Activated T-helper 17 cell treated with anti-CD3 and anti-CD28 coated beads, Interleukin-2, amount 50 U/mL, for 72 hours (primary cell): Measurements from ENCODE around the gene BLCAP. TPM values are rescaled to one million over a fixed set of nuclear protein-coding genes. Genes with fewer than 3 reads are reported as not detected.
"Not testable (repeated sequence)": the region's sequence is repeated elsewhere in the genome, so short reads cannot be mapped to it uniquely, and the experiment has no call there.

Experiments used
- ATAC-seq: fragments of 150-1000 bp; cut with Tn5 transposase; replicated peaks from 2 replicates; pipeline ENCODE4 v1.10.0; 2021; ENCODE audit warnings: mild to moderate bottlenecking, moderate library complexity
- H3K27ac Mint-ChIP-seq: one replicate; pipeline ENCODE4 v1.8.0; 2022; ENCODE audit warnings: mixed read lengths
- H3K27me3 Mint-ChIP-seq: one replicate; pipeline ENCODE4 v1.8.0; 2022; ENCODE audit warnings: mixed read lengths
- H3K36me3 Mint-ChIP-seq: one replicate; pipeline ENCODE4 v1.8.0; 2022; ENCODE audit warnings: low read depth, mild to moderate bottlenecking, mixed read lengths
- H3K4me1 Mint-ChIP-seq: one replicate; pipeline ENCODE4 v1.8.0; 2022; ENCODE audit warnings: mixed read lengths
- H3K4me3 Mint-ChIP-seq: one replicate; pipeline ENCODE4 v1.8.0; 2022; ENCODE audit warnings: mild to moderate bottlenecking, mixed read lengths
- H3K9me3 Mint-ChIP-seq: one replicate; pipeline ENCODE4 v1.8.0; 2022; ENCODE audit warnings: mixed read lengths
- total RNA-seq, 2 donors: library from RNA; stranded (reverse); gene quantifications; one replicate each; pipeline ENCODE4 v1.2.3, GENCODE V29; 2022

Gene BLCAP
- total RNA-seq, 2 donors from 2014 or later, result 21.6 to 30.0 TPM

DNA sequence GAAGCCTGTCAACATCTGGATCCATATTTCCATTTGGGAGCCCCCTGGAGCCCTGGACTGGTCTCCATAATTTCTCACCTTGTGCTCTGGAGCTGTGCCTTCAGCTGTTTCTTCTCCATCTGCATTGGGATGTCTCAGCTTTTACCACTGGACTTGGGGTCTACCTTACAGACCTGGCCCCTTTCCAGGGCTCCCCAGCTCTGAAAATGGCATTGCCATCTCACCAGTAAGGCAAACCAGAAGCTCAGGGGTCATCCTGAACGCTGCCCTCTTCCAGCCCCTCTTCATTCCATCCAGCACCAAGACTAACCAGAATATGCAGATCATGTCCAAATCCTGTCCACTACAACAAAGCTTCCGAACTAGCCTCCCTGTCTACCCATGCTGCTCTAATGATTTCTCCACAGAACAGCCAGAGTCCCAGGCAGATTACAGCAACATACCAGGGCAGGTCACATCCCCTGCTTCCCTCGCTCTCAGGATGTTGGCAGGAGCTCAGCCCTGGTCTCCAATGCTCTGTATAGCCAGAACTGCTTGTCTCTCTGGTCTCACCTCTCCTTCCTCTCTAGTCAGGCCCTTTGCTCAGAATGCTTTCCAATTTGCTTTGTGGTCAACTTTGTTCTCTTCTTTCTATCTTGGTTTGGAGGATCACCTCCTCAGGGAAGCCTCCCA is 24.3 kb downstream of the BLCAP start:
- Mint-ChIP-seq H3K4me1 (no peaks in the 10 kb centered on the region), H3K4me3 (no peak overlapping the region), H3K36me3 (peaks cover 12% of the 10 kb centered on the region), H3K9me3 (no peaks in the 10 kb centered on the region), H3K27ac (no peak overlapping the region), H3K27me3 (no peaks in the 10 kb centered on the region)
- no peak for ATAC-seq

GRCh38 chr20:37502654-37503053 is 25.0 kb downstream of the BLCAP start:
- Mint-ChIP-seq H3K4me1 (no peaks in the 10 kb centered on the region), H3K36me3 (peaks cover 16% of the 10 kb centered on the region), H3K27me3 (no peaks in the 10 kb centered on the region), H3K27ac (no peak overlapping the region), H3K9me3 (no peaks in the 10 kb centered on the region), H3K4me3 (no peak overlapping the region)
- ATAC-seq, result no peak

GRCh38 chr20:37501940-37502339 is 25.7 kb downstream of the BLCAP start:
- Mint-ChIP-seq H3K4me1 (no peaks in the 10 kb centered on the region), H3K27me3 (no peaks in the 10 kb centered on the region), H3K27ac (no peak overlapping the region)

DNA sequence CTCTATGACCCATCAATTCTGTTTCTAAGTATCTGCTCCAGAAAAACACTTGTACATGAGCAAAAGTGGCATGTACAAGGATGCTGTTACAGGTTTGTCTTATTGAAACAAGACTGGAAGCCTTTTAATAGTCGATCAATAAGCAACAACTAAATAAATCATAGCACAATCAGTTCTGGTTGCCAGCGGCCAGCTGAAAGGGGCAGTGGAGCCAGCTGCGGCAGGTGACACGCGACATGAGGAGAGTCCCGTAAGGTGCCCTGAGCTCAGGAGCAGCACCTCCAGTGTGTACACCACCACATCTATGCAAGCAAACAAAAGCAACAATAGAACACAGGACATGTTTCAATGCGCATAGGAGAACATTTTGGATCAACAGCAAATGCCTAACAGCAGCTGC is 27.4 kb downstream of the BLCAP start:
- ATAC-seq, result no peak
- Mint-ChIP-seq H3K27ac (no peak overlapping the region), H3K36me3 (peaks cover 16% of the 10 kb centered on the region), H3K4me3 (no peak overlapping the region), H3K9me3 (no peaks in the 10 kb centered on the region), H3K27me3 (no peaks in the 10 kb centered on the region), H3K4me1 (no peaks in the 10 kb centered on the region)

More at GRCh38 chr20:37501940-37502339, 25.7 kb downstream of the BLCAP start:
- peaks cover 16% of the 10 kb centered on the region for H3K36me3 Mint-ChIP-seq
- no peaks in the 10 kb centered on the region for H3K9me3 Mint-ChIP-seq
- no peak overlapping the region for H3K4me3 Mint-ChIP-seq
- no peak for ATAC-seq

DNA sequence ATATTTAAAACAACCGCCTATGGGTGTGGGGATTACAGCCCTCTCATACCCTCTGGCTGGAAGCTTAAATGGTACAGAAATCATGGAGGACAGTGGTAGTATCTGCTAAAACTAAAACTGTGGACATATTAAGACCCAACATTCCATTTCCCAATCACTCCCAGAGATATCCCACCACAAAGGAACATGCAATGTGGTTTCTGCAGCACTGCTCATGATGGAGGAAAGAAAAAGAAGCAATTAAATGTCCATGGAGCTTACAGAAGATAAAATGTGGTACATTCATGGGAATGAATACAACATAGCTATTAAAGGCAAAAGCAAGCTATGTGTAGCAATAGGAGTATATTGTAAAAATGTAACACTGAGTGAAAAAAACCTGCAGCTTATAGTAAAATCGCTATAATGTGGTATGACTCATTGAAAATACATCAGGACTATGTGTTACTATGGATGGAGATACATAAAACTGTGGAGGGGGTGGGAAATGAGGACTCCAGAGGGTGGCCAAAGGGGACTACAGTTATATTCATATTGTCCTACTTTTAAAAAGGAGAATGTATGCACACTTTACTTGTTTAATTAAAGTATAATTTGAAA is 29.5 kb downstream of the BLCAP start:
- ATAC-seq, result no peak
- no peaks in the 10 kb centered on the region for H3K9me3 Mint-ChIP-seq
- H3K27ac Mint-ChIP-seq, result no peak overlapping the region
- H3K4me3 Mint-ChIP-seq, result no peak overlapping the region
- peaks cover 25% of the 10 kb centered on the region for H3K36me3 Mint-ChIP-seq
- H3K4me1 Mint-ChIP-seq, result no peaks in the 10 kb centered on the region
- H3K27me3 Mint-ChIP-seq, result no peaks in the 10 kb centered on the region

DNA sequence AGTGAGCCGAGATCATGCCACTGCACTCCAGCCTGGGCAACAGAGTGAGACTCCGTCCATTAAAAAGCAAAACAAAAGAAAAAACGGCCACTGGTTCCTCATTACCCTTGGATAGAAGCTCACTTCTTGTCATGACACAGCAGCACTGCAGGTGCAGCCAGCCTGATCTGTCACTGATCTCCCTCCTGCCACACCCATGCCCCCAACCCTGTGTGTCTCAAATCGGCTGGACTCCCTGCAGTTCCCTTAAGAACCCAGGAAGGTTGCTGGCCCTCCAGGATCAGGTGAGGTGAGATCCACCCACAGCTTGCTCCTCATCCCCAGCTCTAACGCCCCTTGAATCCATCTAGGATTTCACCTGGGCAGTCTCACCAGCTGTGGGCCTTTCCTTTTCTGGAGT is 32.9 kb downstream of the BLCAP start:
- no peak overlapping the region for H3K27ac Mint-ChIP-seq
- no peak overlapping the region for H3K4me3 Mint-ChIP-seq
- H3K36me3 Mint-ChIP-seq, result peaks cover 28% of the 10 kb centered on the region
- no peaks in the 10 kb centered on the region for H3K27me3 Mint-ChIP-seq
- H3K9me3 Mint-ChIP-seq, result no peaks in the 10 kb centered on the region
- peaks cover 5% of the 10 kb centered on the region for H3K4me1 Mint-ChIP-seq
- no peak for ATAC-seq

DNA sequence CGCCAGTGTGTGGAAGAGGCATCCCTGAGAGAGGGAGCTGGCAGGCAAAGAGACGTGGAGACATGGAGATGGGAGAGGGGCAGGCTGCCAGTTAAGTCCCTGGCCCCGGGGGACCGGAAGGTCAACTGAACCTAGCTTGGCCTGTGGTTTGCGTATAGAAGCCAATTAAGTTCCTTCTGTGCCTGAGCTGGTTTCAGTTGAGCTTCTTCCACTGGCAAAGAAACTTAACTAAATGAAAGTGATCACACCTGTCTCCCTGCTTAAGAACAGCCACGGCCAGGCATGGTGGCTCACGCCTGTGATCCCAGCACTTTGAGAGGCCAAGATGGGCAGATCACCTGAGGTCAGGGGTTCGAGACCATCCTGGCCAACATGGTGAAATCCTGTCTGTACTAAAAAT is 33.4 kb downstream of the BLCAP start:
- Mint-ChIP-seq H3K36me3 (peaks cover 26% of the 10 kb centered on the region), H3K4me3 (no peak overlapping the region), H3K9me3 (no peaks in the 10 kb centered on the region), H3K4me1 (peaks cover 5% of the 10 kb centered on the region), H3K27me3 (no peaks in the 10 kb centered on the region), H3K27ac (no peak overlapping the region)
- no peak for ATAC-seq

DNA sequence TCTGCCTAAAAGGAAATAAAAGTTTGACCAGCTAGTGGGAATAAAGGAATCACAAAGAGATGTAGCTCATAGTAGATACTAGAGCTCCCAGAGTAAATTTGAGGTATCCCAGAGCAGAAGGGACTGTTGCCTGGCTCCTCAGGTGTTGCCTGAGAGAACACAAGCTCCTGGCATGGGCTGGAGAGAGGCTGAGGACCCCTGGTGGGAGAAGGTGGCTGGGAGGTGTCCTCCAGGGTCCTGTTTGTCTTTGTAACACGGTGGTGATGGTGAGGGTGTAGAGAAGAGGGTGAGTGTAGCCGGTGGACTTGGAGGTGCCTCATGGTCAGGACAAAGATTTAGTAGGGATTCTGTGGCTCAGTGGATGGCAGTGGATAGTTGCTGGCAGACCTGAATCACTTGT is 34.7 kb downstream of the BLCAP start:
- no peaks in the 10 kb centered on the region for H3K9me3 Mint-ChIP-seq
- ATAC-seq, result no peak
- no peak overlapping the region for H3K27ac Mint-ChIP-seq
- no peaks in the 10 kb centered on the region for H3K27me3 Mint-ChIP-seq
- peaks cover 15% of the 10 kb centered on the region for H3K36me3 Mint-ChIP-seq
- H3K4me3 Mint-ChIP-seq, result no peak overlapping the region
- H3K4me1 Mint-ChIP-seq, result peaks cover 5% of the 10 kb centered on the region

DNA sequence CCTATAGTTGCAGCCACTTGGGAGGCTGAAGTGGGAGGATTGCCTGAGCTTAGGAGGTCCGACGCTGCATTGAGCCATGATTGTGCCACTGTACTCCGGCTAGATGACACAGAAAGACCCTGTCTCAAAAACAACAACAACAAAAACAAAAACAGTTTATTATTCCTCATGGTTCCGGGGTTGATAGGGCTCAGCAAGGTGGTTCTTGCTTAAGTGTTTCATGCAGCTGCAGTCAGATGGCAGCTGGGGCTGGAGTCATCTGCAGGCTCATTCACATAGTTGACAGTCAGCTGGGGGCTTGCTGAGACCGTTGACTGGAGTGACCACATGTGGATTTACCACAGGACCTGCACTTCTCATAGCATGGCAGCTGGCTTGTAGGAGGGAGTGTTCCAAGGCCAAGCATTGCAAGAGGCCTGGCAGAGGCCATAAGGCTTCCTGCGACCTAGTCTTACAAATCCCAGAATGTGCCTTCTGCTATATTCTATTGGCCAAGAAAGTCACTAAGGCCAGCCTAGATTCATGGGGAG is 35.5 kb downstream of the BLCAP start:
- no peak overlapping the region for H3K4me3 Mint-ChIP-seq
- no peak overlapping the region for H3K27ac Mint-ChIP-seq
- H3K36me3 Mint-ChIP-seq, result peaks cover 15% of the 10 kb centered on the region
- peaks cover 5% of the 10 kb centered on the region for H3K4me1 Mint-ChIP-seq
- no peaks in the 10 kb centered on the region for H3K9me3 Mint-ChIP-seq
- no peak for ATAC-seq
- no peaks in the 10 kb centered on the region for H3K27me3 Mint-ChIP-seq

- H3K36me3 Mint-ChIP-seq, result peaks cover 15% of the 10 kb centered on the region
- H3K27me3 Mint-ChIP-seq, result no peaks in the 10 kb centered on the region
- H3K4me3 Mint-ChIP-seq, result no peak overlapping the region
- no peaks in the 10 kb centered on the region for H3K9me3 Mint-ChIP-seq
- peaks cover 5% of the 10 kb centered on the region for H3K4me1 Mint-ChIP-seq
- no peak for ATAC-seq
- no peak overlapping the region for H3K27ac Mint-ChIP-seq
These were observed 36.9 kb downstream of the BLCAP start for GRCh38 chr20:37490663-37491350.

DNA sequence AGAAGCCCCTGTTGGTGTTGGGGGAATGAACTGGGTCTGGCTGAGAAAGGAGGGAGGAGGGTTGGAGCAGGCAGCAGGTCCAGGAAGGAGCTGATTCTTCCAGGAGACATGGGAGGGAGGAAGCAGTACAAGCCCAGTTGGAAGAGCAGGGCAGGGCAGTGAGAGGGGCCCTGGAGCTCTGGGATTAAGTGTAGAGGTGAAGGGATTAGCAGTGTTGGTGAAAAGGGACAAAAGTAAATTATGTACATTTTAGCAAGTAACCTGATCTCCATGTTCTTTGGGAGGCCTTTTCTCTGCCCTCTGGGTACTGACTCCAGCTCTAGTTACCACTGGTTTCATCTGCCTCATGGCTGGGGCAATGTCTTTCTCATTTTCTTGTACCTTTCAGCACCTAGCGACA is 41.5 kb downstream of the BLCAP start:
- not testable (repeated sequence) for H3K4me3 Mint-ChIP-seq, H3K27ac Mint-ChIP-seq, H3K9me3 Mint-ChIP-seq, ATAC-seq, H3K36me3 Mint-ChIP-seq, H3K4me1 Mint-ChIP-seq, H3K27me3 Mint-ChIP-seq

DNA sequence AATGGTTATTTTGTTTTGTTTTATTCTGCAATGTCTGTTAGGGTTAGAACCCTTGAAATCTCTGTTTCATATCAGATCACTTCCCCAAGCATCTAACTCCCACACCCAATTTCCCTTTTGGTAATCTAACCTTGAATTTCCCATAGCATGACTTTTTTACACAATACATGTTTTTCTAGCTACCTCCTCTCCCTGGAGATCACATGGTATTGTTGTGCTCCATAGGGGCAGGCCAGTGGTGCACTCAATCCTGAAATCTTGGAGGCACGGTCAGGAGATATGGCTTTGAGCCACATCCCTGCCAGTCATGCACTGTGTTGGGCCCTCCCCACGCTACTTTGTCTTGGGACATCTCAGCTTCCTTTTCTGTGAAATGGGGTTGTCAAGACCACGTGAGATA is 43.3 kb downstream of the BLCAP start:
- H3K9me3 Mint-ChIP-seq, result no peaks in the 10 kb centered on the region
- H3K36me3 Mint-ChIP-seq, result no peaks in the 10 kb centered on the region
- no peaks in the 10 kb centered on the region for H3K4me1 Mint-ChIP-seq
- H3K27me3 Mint-ChIP-seq, result peaks cover 10% of the 10 kb centered on the region
- ATAC-seq, result no peak
- H3K4me3 Mint-ChIP-seq, result no peak overlapping the region
- H3K27ac Mint-ChIP-seq, result no peak overlapping the region

DNA sequence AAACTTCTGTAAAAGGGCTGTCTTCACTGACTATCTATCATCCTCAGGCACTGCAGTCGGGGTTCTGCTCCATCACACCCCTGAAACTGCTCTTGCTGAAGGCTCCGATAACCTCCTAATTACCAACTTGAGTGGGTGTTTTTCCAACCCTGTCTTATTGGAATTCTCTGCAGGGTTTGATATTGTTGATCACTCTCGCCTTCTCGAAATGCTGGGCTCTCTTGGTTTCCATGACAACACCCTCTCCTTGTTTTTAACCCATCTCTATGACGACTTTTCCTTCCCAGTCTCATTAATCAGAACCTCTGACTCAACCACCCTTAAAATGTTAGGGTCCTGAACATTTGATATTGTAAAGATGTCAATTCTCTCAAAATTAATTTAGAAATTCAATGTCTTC is 46.1 kb downstream of the BLCAP start:
- Mint-ChIP-seq H3K4me1 (no peaks in the 10 kb centered on the region), H3K9me3 (peaks cover 1% of the 10 kb centered on the region), H3K27me3 (peaks cover 14% of the 10 kb centered on the region), H3K4me3 (no peak overlapping the region), H3K27ac (no peak overlapping the region), H3K36me3 (no peaks in the 10 kb centered on the region)
- no peak for ATAC-seq

GRCh38 chr20:37480919-37481318 is 46.8 kb downstream of the BLCAP start:
- no peak overlapping the region for H3K27ac Mint-ChIP-seq
- no peak for ATAC-seq
- no peak overlapping the region for H3K4me3 Mint-ChIP-seq
- no peaks in the 10 kb centered on the region for H3K4me1 Mint-ChIP-seq
- peaks cover 14% of the 10 kb centered on the region for H3K27me3 Mint-ChIP-seq
- peaks cover 3% of the 10 kb centered on the region for H3K9me3 Mint-ChIP-seq
- H3K36me3 Mint-ChIP-seq, result no peaks in the 10 kb centered on the region
